IPS-15b (cell line): ENCODE data around the gene LRRTM4.
"Not testable (repeated sequence)": the region's sequence is repeated elsewhere in the genome, so short reads cannot be mapped to it uniquely, and the experiment has no call there.

Experiments
- H3K27me3 ChIP-seq: one replicate; pipeline ENCODE4 v1.6.1; 2013; ENCODE audit warnings: low read length; ENCODE audit not compliant: control insufficient read depth, insufficient read depth
- H3K36me3 ChIP-seq: one replicate; pipeline ENCODE4 v1.6.1; 2013; ENCODE audit warnings: low read length; ENCODE audit not compliant: control insufficient read depth, insufficient read depth
- H3K4me1 ChIP-seq: one replicate; pipeline ENCODE4 v1.6.1; 2013; ENCODE audit warnings: mild to moderate bottlenecking, low read length; ENCODE audit not compliant: control insufficient read depth, insufficient read depth
- H3K4me3 ChIP-seq: one replicate; pipeline ENCODE4 v1.5.1; 2013; ENCODE audit warnings: low read depth, low read length
- H3K9ac ChIP-seq: one replicate; pipeline ENCODE4 v1.6.1; 2013; ENCODE audit warnings: low read depth, mild to moderate bottlenecking, low read length
- H3K9me3 ChIP-seq: one replicate; pipeline ENCODE4 v1.6.1; 2013; ENCODE audit warnings: mild to moderate bottlenecking, low read length; ENCODE audit not compliant: control insufficient read depth, insufficient read depth

LRRTM4 gene

GRCh38 chr2:76713312-76713711, 808.9 kb downstream of the LRRTM4 start:
- no peaks in the 10 kb centered on the region for H3K36me3 ChIP-seq
- no peak overlapping the region for H3K9ac ChIP-seq
- H3K9me3 ChIP-seq, result no peaks in the 10 kb centered on the region
- no peaks in the 10 kb centered on the region for H3K4me1 ChIP-seq
- H3K27me3 ChIP-seq, result no peaks in the 10 kb centered on the region
- H3K4me3 ChIP-seq, result no peak overlapping the region

- no peaks in the 10 kb centered on the region for H3K27me3 ChIP-seq
- no peaks in the 10 kb centered on the region for H3K9me3 ChIP-seq
- H3K36me3 ChIP-seq, result no peaks in the 10 kb centered on the region
- no peak overlapping the region for H3K9ac ChIP-seq
- H3K4me1 ChIP-seq, result no peaks in the 10 kb centered on the region
- H3K4me3 ChIP-seq, result no peak overlapping the region
Measured at GRCh38 chr2:76711490-76711889, 810.7 kb downstream of the LRRTM4 start.

GRCh38 chr2:76700894-76701293, 821.3 kb downstream of the LRRTM4 start:
- Histone ChIP-seq H3K4me3 (no peak overlapping the region), H3K36me3 (no peaks in the 10 kb centered on the region), H3K9me3 (no peaks in the 10 kb centered on the region), H3K9ac (no peak overlapping the region), H3K4me1 (no peaks in the 10 kb centered on the region), H3K27me3 (no peaks in the 10 kb centered on the region)

- H3K4me1 ChIP-seq, result not testable (repeated sequence)
Measured at GRCh38 chr2:76697998-76698713, 824.0 kb downstream of the LRRTM4 start.

More at GRCh38 chr2:76697998-76698713, 824.0 kb downstream of the LRRTM4 start:
- H3K27me3 ChIP-seq, H3K36me3 ChIP-seq, H3K9me3 ChIP-seq, H3K4me3 ChIP-seq, H3K9ac ChIP-seq: not testable (repeated sequence)
